Measurements from ENCODE around the gene OGFOD1.

The OGFOD1 gene

GRCh38 chr16:56421976-56422669, 29.2 kb upstream of the OGFOD1 start:
- no peak for TF ChIP-seq ZFX (IDR thresholded peaks at IDR 0.05; ENCODE audit: borderline replicate concordance)
- no peak for TF ChIP-seq CTCF (IDR thresholded peaks at IDR 0.05)
- no peak overlapping the region for H3K27ac ChIP-seq

GRCh38 chr16:56422896-56423441, 28.4 kb upstream of the OGFOD1 start:
- TF ChIP-seq CTCF (IDR thresholded peaks at IDR 0.05), result no peak
- TF ChIP-seq ZFX (IDR thresholded peaks at IDR 0.05; ENCODE audit: borderline replicate concordance), result no peak
- no peak overlapping the region for H3K27ac ChIP-seq

GRCh38 chr16:56423584-56424403, 27.6 kb upstream of the OGFOD1 start:
- peak overlapping the region; percentile 72 for H3K27ac ChIP-seq

GRCh38 chr16:56424404-56424764, 27.0 kb upstream of the OGFOD1 start:
- H3K27ac ChIP-seq, result peak overlapping the region; percentile 72
- no peak for TF ChIP-seq ZFX (IDR thresholded peaks at IDR 0.05; ENCODE audit: borderline replicate concordance)
- TF ChIP-seq CTCF (IDR thresholded peaks at IDR 0.05), result no peak

More at GRCh38 chr16:56423584-56424403, 27.6 kb upstream of the OGFOD1 start:
- TF ChIP-seq ZFX (IDR thresholded peaks at IDR 0.05; ENCODE audit: borderline replicate concordance), result no peak
- no peak for TF ChIP-seq CTCF (IDR thresholded peaks at IDR 0.05)

- TF ChIP-seq ZFX (IDR thresholded peaks at IDR 0.05; ENCODE audit: borderline replicate concordance), result no peak
- no peak for TF ChIP-seq CTCF (IDR thresholded peaks at IDR 0.05)
- peak overlapping the region; percentile 72 for H3K27ac ChIP-seq
Observed at GRCh38 chr16:56424791-56425438, 26.4 kb upstream of the OGFOD1 start.

- peak within 1 kb of the TSS; percentile 72 for H3K27ac ChIP-seq
- no peak for TF ChIP-seq ZFX (IDR thresholded peaks at IDR 0.05; ENCODE audit: borderline replicate concordance)
- peak; percentile 74 for TF ChIP-seq CTCF (IDR thresholded peaks at IDR 0.05)
Observed at GRCh38 chr16:56425439-56425832, 25.9 kb upstream of the OGFOD1 start, which contains the start of gene AMFR. Gene AMFR, minus strand, starts transcription at chr16:56425545. Its CDS starts 218 bp downstream, at chr16:56425327.

All from 22Rv1 (cell line).